Measurements from ENCODE around the gene DPEP1.

- TF ChIP-seq CTCF (conservative IDR thresholded peaks at IDR 0.05; ENCODE audit: low read depth, low read length) (no peak), EZH2 (IDR thresholded peaks at IDR 0.05; ENCODE audit: borderline replicate concordance, low read depth, low read length, poor library complexity, severe bottlenecking) (no peak)
Observed at GRCh38 chr16:89672177-89672941, 58.9 kb downstream of the DPEP1 start.
